Thyroid gland (tissue), 4 donors: ENCODE data around the gene ZCCHC18.

Experiments
- POLR2A ChIP-seq, 2 donors: fragments of 450-650 bp; IDR thresholded peaks; one replicate each; pipeline ENCODE4 v1.6.1; 2017; ENCODE audit warnings: antibody characterized with exemption in 2 of 2, mild to moderate bottlenecking in 2 of 2, moderate library complexity in 1 of 2
- TF ChIP-seq, protein P1 (sequence below), 6 experiments: fragments of 200-600 bp in 3 of 6; fragments of 450-650 bp in 3 of 6; sonication (generic) in 3 of 6; IDR thresholded peaks; one replicate each; pipeline ENCODE4 v1.5.1; 2016 to 2019; ENCODE audit warnings: antibody characterized with exemption in 6 of 6, mild to moderate bottlenecking in 2 of 6, inconsistent platforms in 1 of 6, moderate library complexity in 1 of 6

- TF ChIP-seq, protein P1, sequence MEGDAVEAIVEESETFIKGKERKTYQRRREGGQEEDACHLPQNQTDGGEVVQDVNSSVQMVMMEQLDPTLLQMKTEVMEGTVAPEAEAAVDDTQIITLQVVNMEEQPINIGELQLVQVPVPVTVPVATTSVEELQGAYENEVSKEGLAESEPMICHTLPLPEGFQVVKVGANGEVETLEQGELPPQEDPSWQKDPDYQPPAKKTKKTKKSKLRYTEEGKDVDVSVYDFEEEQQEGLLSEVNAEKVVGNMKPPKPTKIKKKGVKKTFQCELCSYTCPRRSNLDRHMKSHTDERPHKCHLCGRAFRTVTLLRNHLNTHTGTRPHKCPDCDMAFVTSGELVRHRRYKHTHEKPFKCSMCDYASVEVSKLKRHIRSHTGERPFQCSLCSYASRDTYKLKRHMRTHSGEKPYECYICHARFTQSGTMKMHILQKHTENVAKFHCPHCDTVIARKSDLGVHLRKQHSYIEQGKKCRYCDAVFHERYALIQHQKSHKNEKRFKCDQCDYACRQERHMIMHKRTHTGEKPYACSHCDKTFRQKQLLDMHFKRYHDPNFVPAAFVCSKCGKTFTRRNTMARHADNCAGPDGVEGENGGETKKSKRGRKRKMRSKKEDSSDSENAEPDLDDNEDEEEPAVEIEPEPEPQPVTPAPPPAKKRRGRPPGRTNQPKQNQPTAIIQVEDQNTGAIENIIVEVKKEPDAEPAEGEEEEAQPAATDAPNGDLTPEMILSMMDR (IDR thresholded peaks at IDR 0.05): no peak
- TF ChIP-seq POLR2A (IDR thresholded peaks at IDR 0.05): no peak
These were observed 28.3 kb upstream of the ZCCHC18 start for GRCh38 chrX:104084063-104084462.
